B cell (primary cell): ENCODE data around the gene KCNQ5.
"Not testable (repeated sequence)": the region's sequence is repeated elsewhere in the genome, so short reads cannot be mapped to it uniquely, and the experiment has no call there.

Experiments used
- EZH2 ChIP-seq: IDR thresholded peaks from 2 replicates; pipeline ENCODE4 v1.6.1; 2012; ENCODE audit warnings: borderline replicate concordance, low read depth, mild to moderate bottlenecking, moderate library complexity, low read length; ENCODE audit not compliant: insufficient read depth, poor library complexity, severe bottlenecking
- TF ChIP-seq, protein P1 (sequence below): fragments of 200-600 bp; IDR thresholded peaks from one replicate; pipeline ENCODE4 v1.8.0; 2022; ENCODE audit warnings: antibody characterized with exemption, mild to moderate bottlenecking

DNA sequence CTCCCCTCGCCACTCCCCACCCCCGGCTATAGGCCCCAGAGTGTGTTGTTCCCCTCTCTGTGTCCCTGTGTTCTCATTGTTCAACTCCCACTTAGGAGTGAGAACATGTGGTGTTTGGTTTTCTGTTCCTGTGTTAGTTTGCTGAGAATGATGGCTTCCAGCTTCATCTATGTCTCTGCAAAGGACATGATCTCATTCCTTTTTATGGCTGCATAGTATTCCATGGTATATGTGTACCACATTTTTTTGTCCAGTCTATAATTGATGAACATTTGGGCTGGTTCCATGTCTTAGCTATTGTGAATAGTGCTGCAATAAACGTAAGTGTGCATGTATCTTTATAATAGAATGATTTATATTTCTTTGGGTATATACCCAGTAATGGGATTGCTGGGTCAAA lies 276.4 kb downstream of the KCNQ5 start:
- TF ChIP-seq, protein P1, sequence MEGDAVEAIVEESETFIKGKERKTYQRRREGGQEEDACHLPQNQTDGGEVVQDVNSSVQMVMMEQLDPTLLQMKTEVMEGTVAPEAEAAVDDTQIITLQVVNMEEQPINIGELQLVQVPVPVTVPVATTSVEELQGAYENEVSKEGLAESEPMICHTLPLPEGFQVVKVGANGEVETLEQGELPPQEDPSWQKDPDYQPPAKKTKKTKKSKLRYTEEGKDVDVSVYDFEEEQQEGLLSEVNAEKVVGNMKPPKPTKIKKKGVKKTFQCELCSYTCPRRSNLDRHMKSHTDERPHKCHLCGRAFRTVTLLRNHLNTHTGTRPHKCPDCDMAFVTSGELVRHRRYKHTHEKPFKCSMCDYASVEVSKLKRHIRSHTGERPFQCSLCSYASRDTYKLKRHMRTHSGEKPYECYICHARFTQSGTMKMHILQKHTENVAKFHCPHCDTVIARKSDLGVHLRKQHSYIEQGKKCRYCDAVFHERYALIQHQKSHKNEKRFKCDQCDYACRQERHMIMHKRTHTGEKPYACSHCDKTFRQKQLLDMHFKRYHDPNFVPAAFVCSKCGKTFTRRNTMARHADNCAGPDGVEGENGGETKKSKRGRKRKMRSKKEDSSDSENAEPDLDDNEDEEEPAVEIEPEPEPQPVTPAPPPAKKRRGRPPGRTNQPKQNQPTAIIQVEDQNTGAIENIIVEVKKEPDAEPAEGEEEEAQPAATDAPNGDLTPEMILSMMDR, result not testable (repeated sequence)
- TF ChIP-seq EZH2, result not testable (repeated sequence)
